SJCRH30 (cell line): Measurements from ENCODE around the gene ASTN2. TPM values are rescaled to one million over a fixed set of nuclear protein-coding genes. Genes with fewer than 3 reads are reported as not detected.

ENCODE experiments used
- DNase-seq, 2 experiments: peaks; one replicate each; pipeline ENCODE4 v3.0.0-alpha.2; 2015 to 2020
- H3K27ac ChIP-seq: fragments of 250-450 bp; sonication (Bioruptor Pico); 2 replicates; pipeline ENCODE4 v1.5.1; 2020; ENCODE audit warnings: mild to moderate bottlenecking, moderate library complexity
- H3K27me3 ChIP-seq: fragments of 250-450 bp; sonication (Bioruptor Pico); 2 replicates; pipeline ENCODE4 v1.5.1; 2020; ENCODE audit warnings: mild to moderate bottlenecking, moderate library complexity
- H3K36me3 ChIP-seq: fragments of 250-450 bp; sonication (Bioruptor Pico); 2 replicates; pipeline ENCODE4 v1.5.1; 2020; ENCODE audit warnings: mild to moderate bottlenecking, moderate library complexity
- H3K4me1 ChIP-seq: fragments of 250-450 bp; sonication (Bioruptor Pico); 2 replicates; pipeline ENCODE4 v1.5.1; 2020; ENCODE audit warnings: mild to moderate bottlenecking, moderate library complexity
- H3K4me3 ChIP-seq: fragments of 250-450 bp; sonication (Bioruptor Pico); 2 replicates; pipeline ENCODE4 v1.5.1; 2020; ENCODE audit warnings: mild to moderate bottlenecking, moderate library complexity
- H3K9me3 ChIP-seq: fragments of 250-450 bp; sonication (Bioruptor Pico); replicated peaks from 2 replicates; pipeline ENCODE4 v1.5.1; 2020; ENCODE audit warnings: mild to moderate bottlenecking, moderate library complexity
- total RNA-seq: library from RNA; depleted of rRNA; stranded (reverse); fragments of >200 nt; shearing (Covaris generic); gene quantifications from 2 replicates; pipeline ENCODE4 v1.2.3, GENCODE V29; 2014

ASTN2 gene
- total RNA-seq, 1 experiment from 2014 or later: 19.8 TPM

- Histone ChIP-seq H3K27ac (no peak overlapping the region), H3K27me3 (no peaks in the 10 kb centered on the region), H3K4me1 (peaks cover 12% of the 10 kb centered on the region; the same call in 1 of the 2 replicates), H3K36me3 (no peaks in the 10 kb centered on the region), H3K4me3 (no peak overlapping the region), H3K9me3 (no peaks in the 10 kb centered on the region)
- DNase-seq: no peak
These were observed 845.7 kb downstream of the ASTN2 start for GRCh38 chr9:116569111-116569510.

DNA sequence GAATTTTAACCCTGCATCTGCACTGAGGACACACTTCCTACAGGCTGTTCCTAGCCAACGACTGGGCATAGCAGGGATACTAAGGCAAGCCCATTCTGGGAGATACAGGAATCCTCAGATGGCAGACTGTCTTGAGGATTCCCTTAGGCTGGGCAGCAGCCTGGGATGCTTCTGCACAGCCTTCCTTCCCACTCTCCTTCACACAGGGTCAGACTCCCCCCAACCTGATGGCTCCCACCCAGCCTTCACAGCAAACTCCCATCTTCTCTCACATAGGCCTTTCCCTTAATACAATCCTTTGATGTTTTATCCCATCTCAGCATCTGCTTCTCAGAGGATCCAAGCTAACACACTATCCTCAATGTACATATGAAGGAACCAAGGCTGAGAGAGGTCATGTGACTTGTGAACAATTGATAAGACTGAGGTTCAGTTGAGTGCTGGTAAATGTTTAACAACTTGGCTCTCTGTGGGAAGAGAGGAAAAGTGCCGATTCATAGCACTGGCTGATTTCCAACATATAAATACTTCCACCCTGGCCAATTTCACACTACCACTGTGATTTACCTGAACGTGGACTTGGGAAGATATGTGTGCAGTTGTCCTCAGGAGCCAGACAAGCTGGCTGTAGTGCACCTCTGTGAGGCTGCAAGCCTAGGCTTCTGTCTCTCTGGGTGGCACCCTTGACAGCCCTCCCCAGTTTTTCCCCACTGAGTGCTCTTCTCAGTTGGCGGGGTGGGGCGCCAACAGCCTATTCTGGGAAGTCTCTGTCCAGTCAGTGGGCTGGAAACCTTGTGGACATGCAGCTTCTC is 848.0 kb downstream of the ASTN2 start:
- Histone ChIP-seq H3K9me3 (no peaks in the 10 kb centered on the region), H3K27me3 (no peaks in the 10 kb centered on the region), H3K4me1 (peaks cover 6% of the 10 kb centered on the region; the same call in 1 of the 2 replicates), H3K4me3 (no peak overlapping the region), H3K27ac (no peak overlapping the region; the same call in 1 of the 2 replicates), H3K36me3 (no peaks in the 10 kb centered on the region)
- DNase-seq: peak in 1 of 2 experiments; percentile 30

DNA sequence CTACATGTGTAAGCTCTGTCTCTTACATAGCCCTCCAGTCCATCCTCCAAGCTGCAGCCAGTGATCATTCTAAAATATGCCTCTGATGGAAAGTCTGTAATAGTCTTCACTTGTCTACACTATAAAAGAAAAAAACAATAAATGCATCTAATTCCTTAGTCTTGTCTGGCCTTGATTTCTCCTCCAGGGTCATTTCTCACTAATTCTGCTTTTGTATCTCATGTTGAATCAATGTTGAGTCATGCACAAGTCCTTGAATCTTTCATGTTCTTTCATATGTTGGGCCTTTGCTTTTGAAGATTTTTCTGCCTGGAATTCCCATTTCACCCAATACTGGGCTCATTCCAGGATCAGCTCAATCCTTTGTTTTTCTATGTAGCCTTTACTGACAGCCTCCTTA is 848.9 kb downstream of the ASTN2 start:
- H3K9me3 ChIP-seq: no peaks in the 10 kb centered on the region
- no peak for DNase-seq
- H3K4me1 ChIP-seq: peaks cover 5% of the 10 kb centered on the region; the same call in 1 of the 2 replicates
- H3K36me3 ChIP-seq: no peaks in the 10 kb centered on the region
- H3K27me3 ChIP-seq: no peaks in the 10 kb centered on the region
- H3K27ac ChIP-seq: no peak overlapping the region
- no peak overlapping the region for H3K4me3 ChIP-seq

DNA sequence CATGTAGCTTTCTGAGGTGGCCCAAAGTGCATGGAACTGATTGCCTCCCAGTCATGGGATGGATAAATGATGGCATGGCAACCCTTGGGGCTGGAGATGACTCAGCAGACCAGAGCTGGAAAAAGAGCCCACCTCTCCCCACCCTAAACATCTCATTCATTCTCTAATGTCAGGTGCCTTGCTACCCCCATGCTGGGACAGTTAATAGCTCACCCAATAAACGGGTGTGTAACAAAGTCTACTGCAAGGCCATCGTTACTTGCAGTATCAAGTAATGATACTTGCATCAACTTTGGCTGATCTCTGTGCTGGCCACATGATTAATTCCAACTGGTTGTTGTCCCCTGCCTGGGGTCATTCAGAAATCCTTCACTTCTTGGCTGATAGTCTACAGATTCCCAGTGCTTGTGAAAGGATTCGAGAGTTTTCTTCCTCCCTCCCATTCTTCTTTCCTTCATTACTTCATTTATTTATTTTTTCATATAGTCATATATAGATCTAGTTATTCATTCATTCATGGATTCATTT is 850.5 kb downstream of the ASTN2 start:
- Histone ChIP-seq H3K36me3 (no peaks in the 10 kb centered on the region), H3K9me3 (no peaks in the 10 kb centered on the region), H3K27ac (no peak overlapping the region), H3K27me3 (no peaks in the 10 kb centered on the region), H3K4me3 (no peak overlapping the region), H3K4me1 (peaks cover 5% of the 10 kb centered on the region; the same call in 1 of the 2 replicates)
- no peak for DNase-seq

DNA sequence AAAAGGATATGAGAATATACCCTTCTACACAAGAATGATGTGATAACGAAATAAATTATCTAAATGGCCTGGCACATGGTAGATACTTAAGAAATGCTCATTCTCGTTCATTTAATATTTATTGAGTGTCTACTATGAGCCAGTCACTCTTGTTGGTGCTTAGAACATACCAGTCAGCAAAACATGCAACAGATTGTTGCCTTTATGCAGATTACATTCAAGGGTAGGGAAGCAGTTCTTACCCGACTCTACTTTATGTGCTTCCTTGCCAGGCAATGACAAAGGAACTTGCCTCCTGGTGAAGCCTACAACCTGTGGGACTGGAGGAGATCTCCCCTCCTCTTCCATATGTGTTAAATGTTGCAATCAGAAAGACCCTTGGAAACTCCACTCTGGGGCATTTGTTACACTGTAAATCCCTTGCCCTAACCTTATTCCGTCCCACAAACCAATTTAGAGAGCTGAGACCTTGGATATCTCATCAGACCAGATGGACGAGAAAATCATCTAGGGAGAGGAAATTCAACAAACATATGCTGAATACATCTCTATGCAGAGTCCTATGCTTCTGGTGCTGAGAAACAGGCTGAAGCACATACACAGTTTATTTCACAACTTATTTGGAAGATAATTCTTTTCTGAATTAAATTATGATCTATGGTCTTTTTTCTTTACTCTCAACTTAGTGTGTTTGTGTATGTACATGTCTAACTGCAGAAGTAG is 855.9 kb downstream of the ASTN2 start:
- Histone ChIP-seq H3K27ac (no peak overlapping the region), H3K9me3 (no peaks in the 10 kb centered on the region), H3K4me3 (no peak overlapping the region), H3K4me1 (peaks cover 22% of the 10 kb centered on the region), H3K36me3 (no peaks in the 10 kb centered on the region), H3K27me3 (no peaks in the 10 kb centered on the region)
- no peak for DNase-seq

- H3K4me1 ChIP-seq: peaks cover 26% of the 10 kb centered on the region
- H3K9me3 ChIP-seq: no peaks in the 10 kb centered on the region
- no peaks in the 10 kb centered on the region for H3K27me3 ChIP-seq
- H3K36me3 ChIP-seq: no peaks in the 10 kb centered on the region
- DNase-seq: no peak
- H3K27ac ChIP-seq: no peak overlapping the region
- no peak overlapping the region for H3K4me3 ChIP-seq
These were observed 856.8 kb downstream of the ASTN2 start for GRCh38 chr9:116558035-116558434.

DNA sequence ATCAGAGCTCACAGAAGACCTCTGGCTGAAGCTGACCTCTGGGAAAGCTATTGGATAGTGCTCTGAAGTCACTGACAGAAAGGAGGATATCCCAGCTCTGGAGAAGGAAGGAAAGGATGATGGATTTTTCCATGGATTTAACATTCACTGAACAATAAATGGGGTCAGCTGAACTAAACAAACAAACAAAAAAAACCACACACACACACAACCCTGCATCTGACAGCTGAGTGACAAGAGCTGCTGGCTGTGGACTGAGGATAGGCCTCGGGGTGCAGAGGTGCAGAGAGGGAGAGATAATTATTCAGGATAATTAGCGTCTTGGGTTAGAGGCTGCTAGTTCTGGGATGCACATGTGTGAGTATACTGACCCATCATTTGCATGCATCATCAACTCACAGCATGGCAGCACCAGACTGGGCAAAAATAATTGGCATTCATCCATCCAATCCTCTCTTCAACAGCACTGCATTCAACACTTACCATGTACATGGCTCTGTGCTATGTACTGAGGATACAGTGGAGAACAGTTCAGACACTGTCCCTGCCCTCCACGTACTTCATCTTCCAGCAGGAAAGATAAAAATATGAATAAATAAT is 859.2 kb downstream of the ASTN2 start:
- Histone ChIP-seq H3K36me3 (no peaks in the 10 kb centered on the region), H3K27me3 (no peaks in the 10 kb centered on the region), H3K9me3 (no peaks in the 10 kb centered on the region), H3K27ac (peak overlapping the region; percentile 85), H3K4me3 (no peak overlapping the region; the same call in 1 of the 2 replicates), H3K4me1 (peaks cover 26% of the 10 kb centered on the region)
- DNase-seq: peak; percentile 76 to 85

DNA sequence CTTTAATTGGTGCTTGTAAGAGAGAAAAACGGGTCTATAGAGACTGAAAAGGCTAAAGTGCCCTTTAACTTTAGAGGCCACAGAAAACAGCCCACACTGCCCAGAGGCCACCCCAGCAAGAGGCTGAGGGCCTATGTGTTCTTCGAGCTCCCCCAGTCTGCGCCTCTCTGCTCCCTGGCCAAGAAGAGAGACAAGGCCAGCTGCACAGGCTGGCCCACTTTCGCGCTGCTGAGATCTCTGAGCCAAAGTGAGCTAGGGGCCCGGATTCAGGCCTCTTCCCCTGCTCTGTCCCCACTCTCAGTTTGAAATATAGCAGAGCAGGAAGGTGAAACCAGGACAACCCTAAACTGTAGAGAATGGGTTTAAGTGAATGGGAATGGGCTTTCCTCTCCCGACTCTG is 859.7 kb downstream of the ASTN2 start:
- no peaks in the 10 kb centered on the region for H3K36me3 ChIP-seq
- H3K4me3 ChIP-seq: no peak overlapping the region; the same call in 1 of the 2 replicates
- no peaks in the 10 kb centered on the region for H3K27me3 ChIP-seq
- DNase-seq: peak; percentile 94 to 97
- H3K9me3 ChIP-seq: no peaks in the 10 kb centered on the region
- H3K27ac ChIP-seq: peak overlapping the region; percentile 85
- H3K4me1 ChIP-seq: peaks cover 26% of the 10 kb centered on the region

DNA sequence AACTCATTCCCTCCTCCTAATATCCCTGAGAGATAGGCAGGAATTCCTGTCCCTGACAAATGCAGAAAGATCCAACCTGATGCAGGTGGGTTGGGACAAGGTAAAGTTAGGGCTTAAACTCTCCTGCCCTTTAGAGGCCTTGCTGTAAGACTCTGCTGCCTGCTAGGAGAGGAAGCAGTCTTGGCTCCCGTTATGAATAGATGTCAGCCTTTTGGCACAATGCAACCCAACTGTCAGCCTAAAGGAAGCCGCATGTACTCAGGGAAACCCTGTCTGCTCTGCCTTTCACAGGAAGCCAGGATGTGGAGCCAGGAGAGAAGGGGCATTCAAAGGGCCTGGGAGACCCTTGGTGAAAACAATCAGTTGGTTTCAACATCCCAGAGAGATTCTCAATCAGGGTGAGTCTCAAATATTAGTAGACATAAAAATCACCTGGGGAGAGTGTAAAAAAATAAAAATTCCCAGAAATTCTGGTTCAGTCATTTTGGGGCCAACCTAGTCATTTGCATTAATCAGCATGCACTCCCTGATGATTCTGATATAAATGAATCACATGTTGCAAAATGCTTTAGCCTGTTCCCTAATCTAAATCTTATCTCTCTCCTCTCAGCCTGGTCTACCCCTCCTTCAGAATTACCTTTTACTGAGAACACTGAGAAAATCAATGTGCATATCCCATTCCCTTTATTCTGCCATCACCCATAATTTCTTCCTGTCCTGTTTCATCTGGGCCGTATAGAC is 864.0 kb downstream of the ASTN2 start:
- no peak for DNase-seq
- H3K9me3 ChIP-seq: no peaks in the 10 kb centered on the region
- H3K27me3 ChIP-seq: no peaks in the 10 kb centered on the region
- H3K27ac ChIP-seq: no peak overlapping the region
- H3K4me3 ChIP-seq: no peak overlapping the region
- H3K4me1 ChIP-seq: peaks cover 46% of the 10 kb centered on the region
- no peaks in the 10 kb centered on the region for H3K36me3 ChIP-seq

DNA sequence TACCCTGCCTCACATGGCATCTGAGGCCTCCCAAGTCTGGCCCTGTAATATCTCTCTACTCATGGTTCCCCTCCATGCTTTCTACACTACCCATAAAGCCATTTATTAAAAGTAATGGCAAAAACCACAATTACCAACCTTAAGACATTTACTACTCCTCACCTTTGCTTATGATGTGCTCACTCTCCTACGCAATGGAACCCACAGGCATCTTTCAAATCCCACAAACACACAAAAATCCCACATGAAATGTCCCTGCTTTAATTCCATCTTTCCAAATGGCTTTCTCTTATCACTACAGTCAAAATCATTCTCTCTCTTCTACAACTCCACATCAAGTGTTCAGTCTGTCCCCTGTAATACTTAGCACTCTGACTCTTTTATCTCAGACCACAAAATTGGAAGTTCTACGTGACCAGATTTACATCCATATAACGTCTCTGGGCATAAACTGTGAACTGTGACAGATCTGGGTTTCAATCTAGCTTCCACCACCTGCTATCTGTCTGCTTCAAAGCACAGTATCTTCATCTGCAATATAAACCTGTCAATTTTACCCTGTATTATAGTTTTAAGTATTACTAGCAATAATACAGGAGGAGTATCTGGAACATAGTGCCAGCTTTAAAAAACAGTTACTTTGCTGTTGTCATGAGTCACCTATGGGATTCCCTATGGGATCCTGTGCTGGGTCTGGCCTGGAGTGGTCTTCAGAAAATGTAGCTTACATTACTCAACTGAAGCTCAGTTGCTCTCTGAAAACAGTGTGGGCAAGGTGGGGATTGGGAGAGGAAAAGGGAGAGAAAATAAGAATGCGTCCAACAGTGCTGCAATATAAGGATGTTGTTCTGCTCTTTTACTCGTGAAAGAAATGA is 864.8 kb downstream of the ASTN2 start:
- Histone ChIP-seq H3K4me3 (no peak overlapping the region), H3K27me3 (no peaks in the 10 kb centered on the region), H3K4me1 (peaks cover 39% of the 10 kb centered on the region), H3K36me3 (no peaks in the 10 kb centered on the region), H3K27ac (no peak overlapping the region), H3K9me3 (no peaks in the 10 kb centered on the region)
- no peak for DNase-seq

DNA sequence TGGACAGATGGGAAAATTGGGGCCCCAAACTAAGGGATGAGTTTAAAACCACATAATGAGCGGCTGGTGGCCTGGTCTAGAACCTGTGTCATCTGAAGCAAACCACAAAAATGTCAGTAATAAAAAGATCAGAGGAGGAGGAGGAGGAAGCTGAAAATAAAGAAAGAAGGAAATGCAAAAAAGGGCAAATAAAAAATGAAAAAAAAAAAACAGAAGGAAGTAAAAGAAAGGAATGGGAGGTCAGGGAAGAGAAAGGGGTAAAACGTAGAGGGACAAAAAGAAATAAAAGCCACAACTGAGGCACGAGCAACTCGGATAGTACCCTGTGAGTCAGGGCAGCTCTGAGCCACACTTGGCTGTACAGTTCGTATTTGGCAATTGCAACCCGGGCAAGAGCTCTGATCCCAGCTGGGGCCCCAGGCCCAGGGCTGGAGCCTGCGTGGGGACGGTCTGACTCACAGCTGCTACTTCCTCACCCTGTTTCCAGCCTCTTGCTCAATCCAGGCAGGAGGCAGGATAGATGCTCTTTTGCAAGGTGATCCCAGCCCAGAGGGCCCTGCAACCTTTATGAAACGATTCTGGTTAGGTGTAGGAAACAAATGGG is 865.7 kb downstream of the ASTN2 start:
- H3K27me3 ChIP-seq: no peaks in the 10 kb centered on the region
- no peaks in the 10 kb centered on the region for H3K36me3 ChIP-seq
- H3K4me3 ChIP-seq: no peak overlapping the region
- H3K27ac ChIP-seq: no peak overlapping the region
- H3K9me3 ChIP-seq: no peaks in the 10 kb centered on the region
- peak; percentile 85 to 89 for DNase-seq
- H3K4me1 ChIP-seq: peaks cover 30% of the 10 kb centered on the region

DNA sequence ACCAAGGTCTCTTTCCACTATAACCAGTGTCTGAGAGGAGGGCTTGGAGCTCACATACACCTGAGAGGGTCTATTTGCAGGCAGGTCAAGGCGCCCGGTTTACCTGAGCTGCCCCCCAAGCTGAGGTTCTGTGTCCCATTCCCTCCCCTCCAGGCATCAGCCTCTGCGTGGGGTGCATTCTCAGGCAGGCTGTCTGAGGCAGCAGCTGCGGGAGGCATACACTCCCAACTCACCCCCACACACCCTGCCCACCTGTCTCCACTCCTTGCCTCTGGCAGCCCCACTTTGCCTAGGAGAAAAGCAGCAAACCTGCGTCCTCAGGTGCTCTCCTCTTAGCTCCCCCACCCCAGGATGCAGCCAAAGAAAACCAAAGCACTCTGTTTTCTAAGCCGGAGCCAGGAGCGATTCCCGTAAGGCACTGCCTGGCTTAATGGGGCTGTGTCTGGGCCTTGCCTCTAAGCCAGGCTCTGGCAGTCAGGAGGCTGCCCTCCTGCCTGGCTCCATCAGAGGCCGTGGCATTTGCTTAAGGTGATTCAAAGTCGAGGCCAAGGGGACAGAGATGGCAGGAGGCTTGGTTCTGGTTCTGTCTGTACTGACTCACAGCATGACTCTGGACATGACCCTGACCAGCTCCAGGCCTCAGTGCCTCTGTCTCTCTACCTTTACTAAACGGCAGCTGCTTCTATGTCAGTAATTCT is 867.0 kb downstream of the ASTN2 start:
- Histone ChIP-seq H3K4me3 (no peak overlapping the region), H3K9me3 (no peaks in the 10 kb centered on the region), H3K27ac (no peak overlapping the region), H3K27me3 (no peaks in the 10 kb centered on the region), H3K36me3 (no peaks in the 10 kb centered on the region), H3K4me1 (peaks cover 24% of the 10 kb centered on the region)
- peak; percentile 31 to 34 for DNase-seq
